Measurements from ENCODE around the gene SERTM1. TPM values are rescaled to one million over a fixed set of nuclear protein-coding genes. Genes with fewer than 3 reads are reported as not detected.

Gene SERTM1
- total and polyA plus RNA-seq, 2 of the 8 experiments (the other 6 are each of a cell fraction or from before 2014, with no cell fraction given) = 0.48 to 1.6 TPM

- H2BK12ac ChIP-seq (ENCODE audit: low read depth, low read length) = peak overlapping the region; percentile 35; the same call in 1 of the 2 replicates
- no peak overlapping the region for H3K4me2 ChIP-seq (ENCODE audit: insufficient read depth in 1 of 2, low read depth in 2 of 2, low read length in 2 of 2)
- H3K23me2 ChIP-seq (ENCODE audit: low read depth, low read length) = no peaks in the 10 kb centered on the region
- POLR2A ChIA-PET (ENCODE audit: partially characterized antibody) = interaction anchor here (0.5 kb wide), 1 partner anchor 39 kb away, joined by 4 read pairs; no protein-coding TSS in a partner anchor
- no peak overlapping the region for H4K8ac ChIP-seq (ENCODE audit: extremely low read depth, insufficient read depth, low read length)
- H3K9ac ChIP-seq (replicated peaks in 1 of 4; ENCODE audit: extremely low read depth in 1 of 4, low read depth in 3 of 4, low read length in 3 of 4) = no peak overlapping the region
- H2AK5ac ChIP-seq (ENCODE audit: low read depth, low read length) = no peak overlapping the region
- no peaks in the 10 kb centered on the region for H3K79me1 ChIP-seq (ENCODE audit: low read depth, low read length)
- DNase-seq (ENCODE audit: low read depth in 1 of 2, low spot score in 2 of 2) (no peak), FAIRE-seq (no peak)
- H3K27ac ChIP-seq (ENCODE audit: low read depth, low read length) = no peak overlapping the region
- no peaks in the 10 kb centered on the region for H4K20me1 ChIP-seq (replicated peaks in 1 of 2; ENCODE audit: control insufficient read depth in 1 of 2, insufficient read depth in 2 of 2, low read length in 2 of 2)
- H3K4me3 ChIP-seq (ENCODE audit: extremely low read depth in 1 of 4, insufficient read depth in 2 of 4, low read depth in 3 of 4, low read length in 4 of 4) = no peak overlapping the region
- peaks cover 0 to 9% (median under 1%) of the 10 kb centered on the region in 4 experiments; a peak in 4 of 7 replicates for H3K4me1 ChIP-seq (replicated peaks in 1 of 4; ENCODE audit: control insufficient read depth in 3 of 4, insufficient read depth in 4 of 4, low read length in 3 of 4)
- no peak overlapping the region for H3K4ac ChIP-seq (replicated peaks; ENCODE audit: insufficient read length, low read depth, low read length)
- H4K5ac ChIP-seq (ENCODE audit: insufficient read length, low read depth, low read length) = no peak overlapping the region
- WGBS, 2 experiments (ENCODE audit: extremely low coverage in 1 of 2, insufficient coverage in 1 of 2, insufficient read length in 1 of 2, insufficient replicate concordance in 2 of 2, low coverage in 1 of 2, low lambda C conversion rate in 2 of 2, missing lambda C conversion rate in 1 of 2) = 72% methylated on average over 2 of the region's 2 CpGs; no CpG with 5 or more reads in 1 of the 2 experiments
- H3K36me3 ChIP-seq (ENCODE audit: control insufficient read depth in 2 of 4, insufficient read depth in 4 of 4, low read length in 3 of 4) = no peaks in the 10 kb centered on the region
- H4K91ac ChIP-seq (replicated peaks; ENCODE audit: insufficient read length, low read length) = no peak overlapping the region
- peaks cover 0 to 1% (median 0%) of the 10 kb centered on the region in 4 experiments; a peak in 1 of 7 replicates for H3K27me3 ChIP-seq (replicated peaks in 1 of 4; ENCODE audit: control insufficient read depth in 3 of 4, extremely low read depth in 1 of 4, insufficient read depth in 3 of 4, low read length in 3 of 4)
- no peak overlapping the region for H2BK5ac ChIP-seq (ENCODE audit: low read depth, low read length)
- no peak overlapping the region for H2BK15ac ChIP-seq (ENCODE audit: low read length)
- no peak overlapping the region for H2BK120ac ChIP-seq (replicated peaks; ENCODE audit: low read depth, low read length)
- no peak overlapping the region for H2BK20ac ChIP-seq (ENCODE audit: low read length)
- H3K56ac ChIP-seq (replicated peaks; ENCODE audit: insufficient read length, low read depth, low read length) = no peak overlapping the region
- CTCF ChIA-PET (ENCODE audit: partially characterized antibody) = interaction anchor here (0.6 kb wide), 2 partner anchors 470 to 1744 kb away, joined by 3 read pairs; no protein-coding TSS in a partner anchor
- peak overlapping the region; percentile 95 for H2AFZ ChIP-seq (ENCODE audit: low read length)
- H3K14ac ChIP-seq (ENCODE audit: insufficient read length) = no peak overlapping the region
- H3K9me3 ChIP-seq (ENCODE audit: insufficient read depth in 2 of 2, low read depth in 1 of 2, low read length in 1 of 2) = no peaks in the 10 kb centered on the region
- no peaks in the 10 kb centered on the region for H3K79me2 ChIP-seq (ENCODE audit: control insufficient read depth in 1 of 2, insufficient read depth in 2 of 2, low read length in 2 of 2)
- no peak overlapping the region for H3K23ac ChIP-seq (ENCODE audit: insufficient read length)
- no peak overlapping the region for H3K18ac ChIP-seq (ENCODE audit: extremely low read depth, low read length)
- TF ChIP-seq POU5F1 (IDR thresholded peaks at IDR 0.05; ENCODE audit: low read depth, low read length) (no peak), MAFK (IDR thresholded peaks at IDR 0.05; ENCODE audit: low read depth, low read length) (no peak), GTF2F1 (IDR thresholded peaks at IDR 0.05; ENCODE audit: borderline replicate concordance, low read depth, low read length) (no peak), RXRA (IDR thresholded peaks at IDR 0.05; ENCODE audit: insufficient read depth, low read depth, low read length) (no peak), YY1 (IDR thresholded peaks at IDR 0.05; ENCODE audit: low read depth, low read length) (no peak), BACH1 (IDR thresholded peaks at IDR 0.05; ENCODE audit: low read length) (no peak), BRCA1 (IDR thresholded peaks at IDR 0.05; ENCODE audit: low read depth, low read length) (no peak), CBX5 (IDR thresholded peaks at IDR 0.05; ENCODE audit: low read depth, low read length) (no peak), KDM1A (IDR thresholded peaks at IDR 0.05; ENCODE audit: borderline replicate concordance, low read length) (no peak), ZNF274 (IDR thresholded peaks at IDR 0.05; ENCODE audit: borderline replicate concordance, extremely low read depth, low read length) (no peak)
- TF ChIP-seq, protein P1, sequence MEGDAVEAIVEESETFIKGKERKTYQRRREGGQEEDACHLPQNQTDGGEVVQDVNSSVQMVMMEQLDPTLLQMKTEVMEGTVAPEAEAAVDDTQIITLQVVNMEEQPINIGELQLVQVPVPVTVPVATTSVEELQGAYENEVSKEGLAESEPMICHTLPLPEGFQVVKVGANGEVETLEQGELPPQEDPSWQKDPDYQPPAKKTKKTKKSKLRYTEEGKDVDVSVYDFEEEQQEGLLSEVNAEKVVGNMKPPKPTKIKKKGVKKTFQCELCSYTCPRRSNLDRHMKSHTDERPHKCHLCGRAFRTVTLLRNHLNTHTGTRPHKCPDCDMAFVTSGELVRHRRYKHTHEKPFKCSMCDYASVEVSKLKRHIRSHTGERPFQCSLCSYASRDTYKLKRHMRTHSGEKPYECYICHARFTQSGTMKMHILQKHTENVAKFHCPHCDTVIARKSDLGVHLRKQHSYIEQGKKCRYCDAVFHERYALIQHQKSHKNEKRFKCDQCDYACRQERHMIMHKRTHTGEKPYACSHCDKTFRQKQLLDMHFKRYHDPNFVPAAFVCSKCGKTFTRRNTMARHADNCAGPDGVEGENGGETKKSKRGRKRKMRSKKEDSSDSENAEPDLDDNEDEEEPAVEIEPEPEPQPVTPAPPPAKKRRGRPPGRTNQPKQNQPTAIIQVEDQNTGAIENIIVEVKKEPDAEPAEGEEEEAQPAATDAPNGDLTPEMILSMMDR (IDR thresholded peaks at IDR 0.05; ENCODE audit: control extremely low read depth in 1 of 3, insufficient read depth in 1 of 3, low read depth in 1 of 3, low read length in 3 of 3) = no peak
These were observed 43.5 kb upstream of the SERTM1 start for GRCh38 chr13:36630181-36630803.
